Kidney (tissue), 14 donors: Measurements from ENCODE around the gene ANKRD44. TPM values are rescaled to one million over a fixed set of nuclear protein-coding genes. Genes with fewer than 3 reads are reported as not detected.

ENCODE experiments used
- DNase-seq, 5 donors: peaks; one replicate each; pipeline ENCODE4 v3.0.0-alpha.2; 2013 to 2020
- FAIRE-seq: peaks from 2 replicates; lab custom pipeline; 2012; peaks lifted over from hg19 to GRCh38; lab: Jason Lieb, UNC
- H3K27ac ChIP-seq, 2 donors: one replicate each; pipeline ENCODE4 v1.7.0; 2013; ENCODE audit warnings: low read depth in 2 of 2, low read length in 2 of 2, inconsistent platforms in 1 of 2
- H3K27me3 ChIP-seq: one replicate; pipeline ENCODE4 v1.7.1; 2013; ENCODE audit warnings: low read length, inconsistent platforms; ENCODE audit not compliant: control insufficient read depth, insufficient read depth
- H3K36me3 ChIP-seq, 3 donors: one replicate each; pipeline versions ENCODE4 v1.7.0 to v1.7.1; 2013; ENCODE audit warnings: low read length in 3 of 3, control low read depth in 1 of 3, inconsistent platforms in 1 of 3; ENCODE audit not compliant: insufficient read depth in 3 of 3, control insufficient read depth in 2 of 3
- H3K4me1 ChIP-seq, 3 donors: one replicate each; pipeline versions ENCODE4 v1.7.0 to v1.7.1; 2013; ENCODE audit warnings: low read length in 3 of 3, inconsistent platforms in 1 of 3, low read depth in 1 of 3; ENCODE audit not compliant: control insufficient read depth in 2 of 3, insufficient read depth in 2 of 3
- H3K4me3 ChIP-seq, 3 donors: one replicate each; pipeline versions ENCODE4 v1.7.0 to v1.8.1; 2013; ENCODE audit warnings: low read length in 3 of 3, control low read depth in 1 of 3, inconsistent platforms in 1 of 3
- H3K9ac ChIP-seq, 3 donors: one replicate each; pipeline versions ENCODE4 v1.7.0 to v1.7.1; 2013; ENCODE audit warnings: low read length in 3 of 3, control low read depth in 1 of 3, inconsistent platforms in 1 of 3
- H3K9me3 ChIP-seq, 3 donors: one replicate each; pipeline versions ENCODE4 v1.7.0 to v1.7.1; 2013; ENCODE audit warnings: low read length in 3 of 3, control low read depth in 1 of 3, inconsistent platforms in 1 of 3; ENCODE audit not compliant: control insufficient read depth in 2 of 3, insufficient read depth in 1 of 3
- intact Hi-C: fragments of 100-400 bp; cut with DNase I; formaldehyde crosslinking; loops from one replicate; pipeline ENCODE4 v1.11.1; 2022
- polyA plus RNA-seq: library from polyadenylated mRNA; stranded (reverse); fragments of 350-450 nt; fragmentation: Illumina TruSeq; extraction: RNeasy Lipid Tissue Mini Kit (QIAGEN cat#74804); gene quantifications from one replicate; pipeline ENCODE4 v1.2.3, GENCODE V29; 2014; ENCODE audit warnings: low read depth, low replicate concordance; ENCODE audit not compliant: insufficient read depth
- total RNA-seq: library from RNA; stranded (reverse); fragmentation: NEBNext Ultra II Directional; extraction: Animal tissue kit (Norgen Biotek cat#: 25700); gene quantifications from one replicate; pipeline ENCODE4 v1.2.1, GENCODE V29; 2021
- TF ChIP-seq, protein P1 (sequence below): IDR thresholded peaks from 3 replicates; pipeline ENCODE4 v1.5.1; 2012; ENCODE audit warnings: mild to moderate bottlenecking, moderate library complexity, borderline replicate concordance; ENCODE audit not compliant: insufficient read depth; ENCODE audit errors: extremely low read depth
- donor health status: control.
- donor health status: control.
- donor health status: control.
- donor health status: control.
- donor health status: control.
- donor health status: DM: yes; HTN: yes; CAD: no.
- donor health status: Normal renal cell carcinoma (clear cell type).

The ANKRD44 gene
- total and polyA plus RNA-seq, 2 donors from 2014 or later, result 2.2 to 39.2 TPM

DNA sequence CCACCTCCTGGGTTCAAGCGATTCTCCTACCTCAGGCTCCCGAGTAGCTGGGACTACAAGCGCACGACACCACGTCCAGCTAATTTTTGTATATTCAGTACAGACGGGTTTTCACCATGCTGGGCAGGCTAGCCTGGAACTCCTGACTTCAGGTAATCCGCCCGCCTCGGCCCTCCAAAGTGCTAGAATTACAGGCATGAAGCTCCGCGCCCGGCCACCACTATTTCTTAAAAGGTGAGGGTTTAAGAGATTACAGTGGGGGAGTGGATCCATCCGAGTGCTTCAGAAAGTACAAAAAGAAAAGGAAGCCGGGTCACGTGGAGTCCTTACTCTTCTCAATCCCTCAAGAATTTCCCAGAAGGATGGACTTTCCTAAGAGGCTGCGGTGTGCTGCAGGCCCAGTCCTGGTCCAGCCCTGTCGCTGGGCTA, 146.9 kb downstream of the ANKRD44 start:
- intact Hi-C loops, result no loop called here

DNA sequence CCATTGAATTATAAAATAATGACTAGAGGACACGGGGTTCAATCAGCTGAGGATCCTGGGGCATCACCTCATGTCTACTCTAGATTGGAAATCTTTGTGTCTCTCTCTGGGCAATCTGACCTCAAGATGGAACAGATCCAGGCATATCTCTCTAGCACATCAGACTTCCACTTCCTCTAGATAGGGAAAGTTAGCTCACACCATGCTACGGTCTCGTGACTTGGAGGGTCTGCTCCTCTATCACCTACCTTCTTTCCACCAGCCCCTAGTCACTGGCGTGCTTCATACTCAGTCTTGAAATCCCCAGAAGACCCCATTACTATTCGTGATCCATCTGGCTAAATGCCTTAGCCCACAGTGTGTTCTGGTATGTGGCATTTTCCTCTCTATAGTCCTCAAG, 148.8 kb downstream of the ANKRD44 start:
- TF ChIP-seq, protein P1, sequence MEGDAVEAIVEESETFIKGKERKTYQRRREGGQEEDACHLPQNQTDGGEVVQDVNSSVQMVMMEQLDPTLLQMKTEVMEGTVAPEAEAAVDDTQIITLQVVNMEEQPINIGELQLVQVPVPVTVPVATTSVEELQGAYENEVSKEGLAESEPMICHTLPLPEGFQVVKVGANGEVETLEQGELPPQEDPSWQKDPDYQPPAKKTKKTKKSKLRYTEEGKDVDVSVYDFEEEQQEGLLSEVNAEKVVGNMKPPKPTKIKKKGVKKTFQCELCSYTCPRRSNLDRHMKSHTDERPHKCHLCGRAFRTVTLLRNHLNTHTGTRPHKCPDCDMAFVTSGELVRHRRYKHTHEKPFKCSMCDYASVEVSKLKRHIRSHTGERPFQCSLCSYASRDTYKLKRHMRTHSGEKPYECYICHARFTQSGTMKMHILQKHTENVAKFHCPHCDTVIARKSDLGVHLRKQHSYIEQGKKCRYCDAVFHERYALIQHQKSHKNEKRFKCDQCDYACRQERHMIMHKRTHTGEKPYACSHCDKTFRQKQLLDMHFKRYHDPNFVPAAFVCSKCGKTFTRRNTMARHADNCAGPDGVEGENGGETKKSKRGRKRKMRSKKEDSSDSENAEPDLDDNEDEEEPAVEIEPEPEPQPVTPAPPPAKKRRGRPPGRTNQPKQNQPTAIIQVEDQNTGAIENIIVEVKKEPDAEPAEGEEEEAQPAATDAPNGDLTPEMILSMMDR, result no peak
- no peak overlapping the region for H3K9ac ChIP-seq
- H3K4me1 ChIP-seq, result peaks cover 0 to 9% (median 0%) of the 10 kb centered on the region in 3 donors
- H3K36me3 ChIP-seq, result no peaks in the 10 kb centered on the region
- no peaks in the 10 kb centered on the region for H3K9me3 ChIP-seq
- intact Hi-C loops, result no loop called here
- H3K4me3 ChIP-seq, result no peak overlapping the region
- no peaks in the 10 kb centered on the region for H3K27me3 ChIP-seq
- FAIRE-seq, result no peak
- no peak for DNase-seq
- H3K27ac ChIP-seq, result no peak overlapping the region

More for the DNA sequence above, 146.9 kb downstream of the ANKRD44 start:
- Histone ChIP-seq H3K4me1 (peaks cover 0 to 8% (median 0%) of the 10 kb centered on the region in 3 donors), H3K4me3 (no peak overlapping the region), H3K9ac (no peak overlapping the region), H3K27ac (no peak overlapping the region), H3K36me3 (no peaks in the 10 kb centered on the region), H3K9me3 (no peaks in the 10 kb centered on the region), H3K27me3 (no peaks in the 10 kb centered on the region)
- FAIRE-seq (no peak), DNase-seq (peak in 1 of 5 donors; percentile 33)
- TF ChIP-seq, protein P1, result no peak

DNA sequence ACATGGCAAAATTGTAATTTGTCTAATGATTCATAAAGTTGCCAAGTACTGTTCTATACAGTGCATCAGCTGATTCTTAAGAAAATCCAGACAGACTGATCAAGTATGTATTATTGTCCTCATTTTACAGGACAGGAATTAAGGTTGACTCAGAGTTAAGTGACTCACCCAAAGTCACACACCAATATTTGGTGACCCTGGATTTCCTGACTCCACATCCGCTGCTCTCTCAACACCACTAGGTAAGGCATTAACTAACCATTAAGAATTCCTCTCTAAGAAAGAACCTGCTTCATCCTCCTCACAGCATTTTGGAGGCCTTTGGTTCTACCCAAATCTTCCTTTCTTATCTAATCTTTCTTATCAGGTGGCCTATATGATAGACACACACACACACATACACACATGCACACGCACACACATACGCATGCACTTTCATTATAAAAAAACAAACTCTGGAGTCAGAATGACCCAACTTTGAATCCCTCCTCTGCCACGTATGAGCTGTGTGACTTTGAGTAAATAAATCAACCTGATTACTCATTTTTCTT, 150.8 kb downstream of the ANKRD44 start:
- DNase-seq, result no peak
- Histone ChIP-seq H3K9ac (no peak overlapping the region), H3K27me3 (no peaks in the 10 kb centered on the region), H3K27ac (no peak overlapping the region), H3K9me3 (no peaks in the 10 kb centered on the region), H3K4me1 (peaks cover 0 to 4% (median 0%) of the 10 kb centered on the region in 3 donors), H3K36me3 (no peaks in the 10 kb centered on the region), H3K4me3 (no peak overlapping the region)
- no peak for FAIRE-seq
- TF ChIP-seq, protein P1, result no peak
- intact Hi-C loops, result no loop called here
